A673 (cell line): ENCODE measurements around the gene ZNF724. TPM values are rescaled to one million over a fixed set of nuclear protein-coding genes. Genes with fewer than 3 reads are reported as not detected.
"Not testable (repeated sequence)": the region's sequence is repeated elsewhere in the genome, so short reads cannot be mapped to it uniquely, and the experiment has no call there.

Experiments
- BruUV-seq: library from RNA; stranded (reverse); fragments of 400-500 nt; replicated peaks from 2 replicates; lab custom pipeline; 2021; lab: Mats Ljungman, UMichigan
- CTCF ChIA-PET: fragments of 300-600 bp; sonication (Branson Sonifier 250); formaldehyde crosslinking; loops from one replicate; lab custom pipeline; 2022; ENCODE audit warnings: antibody characterized with exemption; lab: Charles Lee
- POLR2A ChIA-PET: fragments of 300-600 bp; sonication (Branson Sonifier 250); formaldehyde crosslinking; loops from one replicate; lab custom pipeline; 2022; ENCODE audit warnings: antibody characterized with exemption; ENCODE audit not compliant: low non-redundant PET; lab: Charles Lee
- DNase-seq: peaks from one replicate; pipeline ENCODE4 v3.0.0-alpha.2; 2015; ENCODE audit warnings: low spot score
- H3K27ac ChIP-seq: fragments of 200-600 bp; sonication (generic); 2 replicates; pipeline ENCODE4 v1.5.1; 2016; ENCODE audit warnings: mixed run types, low read depth, mild to moderate bottlenecking, mixed read lengths, antibody characterized with exemption, low read length; ENCODE audit not compliant: poor library complexity, severe bottlenecking
- H3K27me3 ChIP-seq: fragments of 200-600 bp; sonication (generic); replicated peaks from 2 replicates; pipeline ENCODE4 v1.6.1; 2017; ENCODE audit warnings: mixed run types, low read depth, mild to moderate bottlenecking, mixed read lengths, antibody characterized with exemption, low read length; ENCODE audit not compliant: insufficient read depth, poor library complexity
- H3K36me3 ChIP-seq: fragments of 200-600 bp; sonication (generic); 2 replicates; pipeline ENCODE4 v1.6.1; 2016; ENCODE audit warnings: mixed run types, mild to moderate bottlenecking, mixed read lengths, antibody characterized with exemption, low read length; ENCODE audit not compliant: insufficient read depth, poor library complexity, severe bottlenecking
- H3K4me1 ChIP-seq: fragments of 200-600 bp; sonication (generic); 2 replicates; pipeline ENCODE4 v1.6.1; 2017; ENCODE audit warnings: mixed run types, mild to moderate bottlenecking, mixed read lengths, antibody characterized with exemption, low read length; ENCODE audit not compliant: insufficient read depth, poor library complexity, severe bottlenecking
- H3K4me3 ChIP-seq: fragments of 200-600 bp; sonication (generic); 2 replicates; pipeline ENCODE4 v1.5.1; 2016; ENCODE audit warnings: low read depth, mixed run types, mild to moderate bottlenecking, mixed read lengths, low read length; ENCODE audit not compliant: poor library complexity, severe bottlenecking
- H3K9me3 ChIP-seq: fragments of 200-600 bp; sonication (generic); 2 replicates; pipeline ENCODE4 v1.6.1; 2016; ENCODE audit warnings: mixed run types, low read depth, mild to moderate bottlenecking, mixed read lengths, antibody characterized with exemption, low read length; ENCODE audit not compliant: poor library complexity, severe bottlenecking
- CTCF ChIP-seq: fragments of 300-800, 200-600 bp; sonication (generic); conservative IDR thresholded peaks from 2 replicates; pipeline ENCODE4 v1.5.1; 2017; ENCODE audit warnings: low read depth, mild to moderate bottlenecking, antibody characterized with exemption, low read length, moderate library complexity, mixed read lengths
- EZH2 ChIP-seq: fragments of 200-600 bp; sonication (generic); IDR thresholded peaks from 2 replicates; pipeline ENCODE4 v1.6.1; 2017; ENCODE audit warnings: borderline replicate concordance, low read depth, mild to moderate bottlenecking, mixed read lengths, antibody characterized with exemption, low read length; ENCODE audit not compliant: poor library complexity, severe bottlenecking
- intact Hi-C: fragments of 100-400 bp; cut with micrococcal nuclease; formaldehyde crosslinking; loops from one replicate; pipeline ENCODE4 v1.10.0; 2022; ENCODE audit not compliant: unreplicated experiment
- total RNA-seq: library from RNA; stranded (reverse); gene quantifications from 2 replicates; pipeline ENCODE4 v1.2.3, GENCODE V29; 2021

The ZNF724 gene
- total RNA-seq, 1 experiment from 2014 or later: 21.0 TPM

GRCh38 chr19:23255700-23256099 lies 5.5 kb upstream of the ZNF724 start:
- Histone ChIP-seq H3K4me3 (no peak overlapping the region), H3K4me1 (no peaks in the 10 kb centered on the region), H3K36me3 (peaks cover 4% of the 10 kb centered on the region), H3K27ac (no peak overlapping the region), H3K27me3 (no peaks in the 10 kb centered on the region), H3K9me3 (no peaks in the 10 kb centered on the region)
- BruUV-seq: no TSS peak
- ChIA-PET POLR2A (no interaction called here), CTCF (no interaction called here)
- no peak for DNase-seq
- intact Hi-C loops: no loop called here
- no peak for TF ChIP-seq CTCF
- no peak for TF ChIP-seq EZH2

- ChIA-PET CTCF (interaction anchor here (0.6 kb wide), 1 partner anchor 19 kb away, joined by 4 read pairs; no protein-coding TSS in a partner anchor), POLR2A (no interaction called here)
- BruUV-seq: no TSS peak
- TF ChIP-seq EZH2: no peak
- TF ChIP-seq CTCF: no peak
- no peak overlapping the region for H3K4me3 ChIP-seq
- no peaks in the 10 kb centered on the region for H3K4me1 ChIP-seq
- intact Hi-C loops: no loop called here
- no peak overlapping the region for H3K27ac ChIP-seq
- H3K27me3 ChIP-seq: no peaks in the 10 kb centered on the region
- H3K9me3 ChIP-seq: no peaks in the 10 kb centered on the region
- no peaks in the 10 kb centered on the region for H3K36me3 ChIP-seq
- DNase-seq: no peak
These were observed 4.1 kb upstream of the ZNF724 start for GRCh38 chr19:23254141-23254910.

GRCh38 chr19:23253256-23253655 lies 3.1 kb upstream of the ZNF724 start:
- H3K9me3 ChIP-seq, H3K4me3 ChIP-seq, POLR2A ChIA-PET, H3K4me1 ChIP-seq, intact Hi-C loops, CTCF ChIA-PET, DNase-seq, H3K27me3 ChIP-seq, H3K36me3 ChIP-seq, BruUV-seq, H3K27ac ChIP-seq: not testable (repeated sequence)

- no TSS peak for BruUV-seq
- CTCF ChIA-PET: no interaction called here
These were observed 8.8 kb downstream of the ZNF724 start for GRCh38 chr19:23241419-23241818.

More at GRCh38 chr19:23241419-23241818, 8.8 kb downstream of the ZNF724 start:
- Histone ChIP-seq H3K27ac (no peak overlapping the region), H3K4me1 (no peaks in the 10 kb centered on the region), H3K27me3 (no peaks in the 10 kb centered on the region), H3K4me3 (no peak overlapping the region), H3K36me3 (peaks cover 57% of the 10 kb centered on the region), H3K9me3 (peaks cover 60% of the 10 kb centered on the region)
- intact Hi-C loops: no loop called here
- DNase-seq: no peak
- POLR2A ChIA-PET: no interaction called here
- TF ChIP-seq EZH2: no peak
- no peak for TF ChIP-seq CTCF
